ENCODE measurements around the gene APOA5. TPM values are rescaled to one million over a fixed set of nuclear protein-coding genes. Genes with fewer than 3 reads are reported as not detected.
"Not testable (repeated sequence)": the region's sequence is repeated elsewhere in the genome, so short reads cannot be mapped to it uniquely, and the experiment has no call there.

APOA5 gene
- total RNA-seq, 4 donors from 2014 or later, result not detected

GRCh38 chr11:116773203-116774097 is 18.2 kb downstream of the APOA5 start:
- intact Hi-C loops (cut with DNase I), result no loop called here
- H3K9me3 ChIP-seq, result no peaks in the 10 kb centered on the region
- DNase-seq, result no peak
- H3K27me3 ChIP-seq, result no peaks in the 10 kb centered on the region
- peaks cover 11 to 12% of the 10 kb centered on the region in 2 donors for H3K36me3 ChIP-seq
- H3K27ac ChIP-seq, result peak overlapping the region; percentile 81 to 98 (median 90)
- WGBS, 2 donors, result 10 to 16% methylated on average over 13 to 23 of the region's 25 CpGs
- no peak for TF ChIP-seq POLR2A (IDR thresholded peaks at IDR 0.05)
- TF ChIP-seq, protein P1, sequence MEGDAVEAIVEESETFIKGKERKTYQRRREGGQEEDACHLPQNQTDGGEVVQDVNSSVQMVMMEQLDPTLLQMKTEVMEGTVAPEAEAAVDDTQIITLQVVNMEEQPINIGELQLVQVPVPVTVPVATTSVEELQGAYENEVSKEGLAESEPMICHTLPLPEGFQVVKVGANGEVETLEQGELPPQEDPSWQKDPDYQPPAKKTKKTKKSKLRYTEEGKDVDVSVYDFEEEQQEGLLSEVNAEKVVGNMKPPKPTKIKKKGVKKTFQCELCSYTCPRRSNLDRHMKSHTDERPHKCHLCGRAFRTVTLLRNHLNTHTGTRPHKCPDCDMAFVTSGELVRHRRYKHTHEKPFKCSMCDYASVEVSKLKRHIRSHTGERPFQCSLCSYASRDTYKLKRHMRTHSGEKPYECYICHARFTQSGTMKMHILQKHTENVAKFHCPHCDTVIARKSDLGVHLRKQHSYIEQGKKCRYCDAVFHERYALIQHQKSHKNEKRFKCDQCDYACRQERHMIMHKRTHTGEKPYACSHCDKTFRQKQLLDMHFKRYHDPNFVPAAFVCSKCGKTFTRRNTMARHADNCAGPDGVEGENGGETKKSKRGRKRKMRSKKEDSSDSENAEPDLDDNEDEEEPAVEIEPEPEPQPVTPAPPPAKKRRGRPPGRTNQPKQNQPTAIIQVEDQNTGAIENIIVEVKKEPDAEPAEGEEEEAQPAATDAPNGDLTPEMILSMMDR (IDR thresholded peaks at IDR 0.05), result no peak
- peak overlapping the region; percentile 33 to 80 (median 54) for H3K4me3 ChIP-seq (replicated peaks in 1 of 3)
- peaks cover 19 to 23% of the 10 kb centered on the region in 2 donors for H3K4me1 ChIP-seq

GRCh38 chr11:116772443-116773202 is 19.1 kb downstream of the APOA5 start, which contains the start of gene BUD13:
Gene BUD13, minus strand, starts transcription at chr11:116772987. Its CDS starts 23 bp downstream, at chr11:116772964.
- TF ChIP-seq, protein P1 (IDR thresholded peaks at IDR 0.05), result peak in 1 of 6 experiments; percentile 21
- peak; percentile 25 to 80 for TF ChIP-seq POLR2A (IDR thresholded peaks at IDR 0.05)
- intact Hi-C loops (cut with DNase I), result no loop called here
- Histone ChIP-seq H3K4me3 (replicated peaks in 1 of 3) (peak within 1 kb of the TSS; percentile 54 to 100 (median 80)), H3K4me1 (peaks cover 19 to 23% of the 10 kb centered on the region in 2 donors), H3K27ac (peak within 1 kb of the TSS; percentile 81 to 98 (median 90)), H3K9me3 (no peaks in the 10 kb centered on the region), H3K36me3 (peaks cover 3 to 4% of the 10 kb centered on the region in 2 donors), H3K27me3 (no peaks in the 10 kb centered on the region)
- WGBS, 2 donors, result 0 to 1% methylated on average over 29 to 46 of the region's 73 CpGs
- DNase-seq, result peak; percentile 89 to 92

GRCh38 chr11:116771935-116772334 is 19.7 kb downstream of the APOA5 start:
- TF ChIP-seq, protein P1 (IDR thresholded peaks at IDR 0.05), result no peak
- TF ChIP-seq POLR2A (IDR thresholded peaks at IDR 0.05), result no peak
- Histone ChIP-seq H3K27ac (no peak overlapping the region), H3K4me1 (peaks cover 19 to 23% of the 10 kb centered on the region in 2 donors), H3K36me3 (peaks cover 0 to 4% of the 10 kb centered on the region in 2 donors), H3K9me3 (no peaks in the 10 kb centered on the region), H3K27me3 (no peaks in the 10 kb centered on the region), H3K4me3 (replicated peaks in 1 of 3) (peak overlapping the region; percentile 54 to 100 (median 80))
- no peak for DNase-seq
- intact Hi-C loops (cut with DNase I), result no loop called here
- WGBS, 2 donors, result 13 to 18% methylated on average over 2 of the region's 2 CpGs

GRCh38 chr11:116762132-116762531 is 29.5 kb downstream of the APOA5 start:
- DNase-seq, result no peak
- no peaks in the 10 kb centered on the region for H3K9me3 ChIP-seq
- intact Hi-C loops (cut with DNase I), result no loop called here
- no peaks in the 10 kb centered on the region for H3K27me3 ChIP-seq
- H3K4me1 ChIP-seq, result no peaks in the 10 kb centered on the region
- WGBS, 2 donors, result 91 to 95% methylated on average over 2 of the region's 2 CpGs
- no peak for TF ChIP-seq POLR2A (IDR thresholded peaks at IDR 0.05)
- TF ChIP-seq, protein P1 (IDR thresholded peaks at IDR 0.05), result no peak
- no peak overlapping the region for H3K27ac ChIP-seq
- no peak overlapping the region for H3K4me3 ChIP-seq (replicated peaks in 1 of 3)
- peaks cover 25 to 60% of the 10 kb centered on the region in 2 donors for H3K36me3 ChIP-seq

GRCh38 chr11:116756044-116756443 is 35.6 kb downstream of the APOA5 start:
- H3K4me1 ChIP-seq; H3K9me3 ChIP-seq; H3K4me3 ChIP-seq (replicated peaks in 1 of 3); H3K27me3 ChIP-seq; DNase-seq; intact Hi-C loops (cut with DNase I); H3K27ac ChIP-seq: not testable (repeated sequence)
- H3K36me3 ChIP-seq, result peaks cover 34 to 59% of the 10 kb centered on the region in 2 donors
- WGBS, 2 donors, result 90 to 95% methylated on average over 8 of the region's 8 CpGs
